ENCODE measurements around the gene PNPLA4.

- TF ChIP-seq, protein P1, sequence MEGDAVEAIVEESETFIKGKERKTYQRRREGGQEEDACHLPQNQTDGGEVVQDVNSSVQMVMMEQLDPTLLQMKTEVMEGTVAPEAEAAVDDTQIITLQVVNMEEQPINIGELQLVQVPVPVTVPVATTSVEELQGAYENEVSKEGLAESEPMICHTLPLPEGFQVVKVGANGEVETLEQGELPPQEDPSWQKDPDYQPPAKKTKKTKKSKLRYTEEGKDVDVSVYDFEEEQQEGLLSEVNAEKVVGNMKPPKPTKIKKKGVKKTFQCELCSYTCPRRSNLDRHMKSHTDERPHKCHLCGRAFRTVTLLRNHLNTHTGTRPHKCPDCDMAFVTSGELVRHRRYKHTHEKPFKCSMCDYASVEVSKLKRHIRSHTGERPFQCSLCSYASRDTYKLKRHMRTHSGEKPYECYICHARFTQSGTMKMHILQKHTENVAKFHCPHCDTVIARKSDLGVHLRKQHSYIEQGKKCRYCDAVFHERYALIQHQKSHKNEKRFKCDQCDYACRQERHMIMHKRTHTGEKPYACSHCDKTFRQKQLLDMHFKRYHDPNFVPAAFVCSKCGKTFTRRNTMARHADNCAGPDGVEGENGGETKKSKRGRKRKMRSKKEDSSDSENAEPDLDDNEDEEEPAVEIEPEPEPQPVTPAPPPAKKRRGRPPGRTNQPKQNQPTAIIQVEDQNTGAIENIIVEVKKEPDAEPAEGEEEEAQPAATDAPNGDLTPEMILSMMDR (tag by site-specific recombination; IDR thresholded peaks at IDR 0.05) = no peak
- no peak for TF ChIP-seq ZNF560 (tag by site-specific recombination; IDR thresholded peaks at IDR 0.05; ENCODE audit: borderline replicate concordance)
- TF ChIP-seq PATZ1 (tag by site-specific recombination; IDR thresholded peaks at IDR 0.05) = no peak
- no peak for TF ChIP-seq ZNF704 (tag by site-specific recombination; IDR thresholded peaks at IDR 0.05)
Observed at GRCh38 chrX:7889680-7890079, 37.5 kb downstream of the PNPLA4 start.
